GM19025 (cell line): Measurements from ENCODE around the gene BIRC7.
"Not testable (repeated sequence)": the region's sequence is repeated elsewhere in the genome, so short reads cannot be mapped to it uniquely, and the experiment has no call there.

Experiments used
- ATAC-seq: cut with Tn5 transposase; IDR thresholded peaks from one replicate; pipeline ENCODE4 v1.9.1; 2021; ENCODE audit warnings: mild to moderate bottlenecking, low read depth, moderate library complexity; ENCODE audit not compliant: unreplicated experiment

BIRC7 gene

GRCh38 chr20:63243604-63244247 lies 8.0 kb downstream of the BIRC7 start:
- no peak for ATAC-seq

GRCh38 chr20:63244468-63244867 lies 8.8 kb downstream of the BIRC7 start:
- no peak for ATAC-seq

- ATAC-seq = no peak
These were observed 11.0 kb downstream of the BIRC7 start for GRCh38 chr20:63246490-63247288.

- ATAC-seq = no peak
These were observed 12.0 kb downstream of the BIRC7 start for GRCh38 chr20:63247671-63248228.

- no peak for ATAC-seq
These were observed 13.3 kb downstream of the BIRC7 start for GRCh38 chr20:63248835-63249591.

GRCh38 chr20:63249891-63250290 lies 14.2 kb downstream of the BIRC7 start:
- ATAC-seq = no peak

GRCh38 chr20:63251350-63251749 lies 15.6 kb downstream of the BIRC7 start:
- ATAC-seq = not testable (repeated sequence)

- no peak for ATAC-seq
These were observed 16.6 kb downstream of the BIRC7 start for GRCh38 chr20:63252284-63252711.

GRCh38 chr20:63253065-63253437 lies 17.3 kb downstream of the BIRC7 start:
- no peak for ATAC-seq

GRCh38 chr20:63253438-63254231 lies 17.9 kb downstream of the BIRC7 start:
- ATAC-seq = no peak

GRCh38 chr20:63254232-63254605 lies 18.5 kb downstream of the BIRC7 start, which contains the start of gene NKAIN4:
TSS of gene NKAIN4 (minus strand) at chr20:63254463. CDS start at chr20:63254450, 13 bp downstream.
- ATAC-seq = no peak

- no peak for ATAC-seq
These were observed 19.1 kb downstream of the BIRC7 start for GRCh38 chr20:63254606-63255384.

- no peak for ATAC-seq
These were observed 20.4 kb downstream of the BIRC7 start for GRCh38 chr20:63255931-63256704.

- ATAC-seq = no peak
These were observed 21.2 kb downstream of the BIRC7 start for GRCh38 chr20:63256954-63257353.

GRCh38 chr20:63257629-63258028 lies 21.9 kb downstream of the BIRC7 start:
- ATAC-seq = no peak

GRCh38 chr20:63258781-63259180 lies 23.1 kb downstream of the BIRC7 start:
- no peak for ATAC-seq

GRCh38 chr20:63259734-63260460 lies 24.2 kb downstream of the BIRC7 start:
- ATAC-seq = no peak

GRCh38 chr20:63260521-63260920 lies 24.8 kb downstream of the BIRC7 start:
- no peak for ATAC-seq
